GM18508 (cell line): ENCODE data around the gene WDR27.
"Not testable (repeated sequence)": the region's sequence is repeated elsewhere in the genome, so short reads cannot be mapped to it uniquely, and the experiment has no call there.

Source experiments
- ATAC-seq: cut with Tn5 transposase; IDR thresholded peaks from one replicate; pipeline ENCODE4 v1.9.1; 2021; ENCODE audit warnings: moderate number of reproducible peaks; ENCODE audit not compliant: insufficient read depth, unreplicated experiment

Gene WDR27

DNA sequence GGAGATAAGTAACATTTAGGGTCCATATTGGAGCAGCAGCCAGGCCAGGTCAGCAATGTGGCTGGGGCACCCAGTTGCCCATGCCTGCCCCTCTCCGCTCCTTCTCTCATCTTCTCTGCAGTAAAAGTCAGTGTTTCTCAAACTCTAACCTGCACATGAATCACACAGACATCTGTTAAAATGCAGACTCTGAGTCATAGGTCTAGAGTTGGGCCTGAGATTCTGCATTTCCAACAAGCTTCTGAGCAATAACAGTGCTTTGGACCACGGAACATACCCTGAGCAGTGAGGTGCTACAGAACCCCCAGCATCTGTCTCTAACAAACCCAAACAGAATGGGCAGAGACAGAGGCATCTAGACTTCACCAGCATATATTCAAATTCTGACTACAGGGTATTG is 12.3 kb upstream of the WDR27 start:
- ATAC-seq: no peak

DNA sequence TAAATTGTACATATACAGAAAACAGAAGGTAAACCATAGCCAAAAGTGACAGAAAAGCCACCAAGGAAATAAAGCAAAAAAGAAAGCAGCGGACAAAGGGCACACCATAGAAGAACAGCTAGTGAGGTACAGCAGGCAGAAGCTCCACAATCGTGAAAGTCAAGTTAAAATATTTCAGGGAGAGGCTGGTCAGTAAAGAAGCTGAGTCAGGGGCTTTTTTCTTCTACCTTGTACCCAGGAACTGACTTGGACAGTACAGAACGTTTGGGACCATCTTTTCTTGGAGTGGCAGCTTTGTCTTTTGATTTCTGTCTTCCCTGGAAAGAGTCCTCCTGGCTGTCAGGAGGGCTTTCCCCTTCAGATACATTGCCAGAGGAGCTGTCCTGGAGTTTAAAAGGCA is 8.2 kb upstream of the WDR27 start:
- ATAC-seq: no peak

DNA sequence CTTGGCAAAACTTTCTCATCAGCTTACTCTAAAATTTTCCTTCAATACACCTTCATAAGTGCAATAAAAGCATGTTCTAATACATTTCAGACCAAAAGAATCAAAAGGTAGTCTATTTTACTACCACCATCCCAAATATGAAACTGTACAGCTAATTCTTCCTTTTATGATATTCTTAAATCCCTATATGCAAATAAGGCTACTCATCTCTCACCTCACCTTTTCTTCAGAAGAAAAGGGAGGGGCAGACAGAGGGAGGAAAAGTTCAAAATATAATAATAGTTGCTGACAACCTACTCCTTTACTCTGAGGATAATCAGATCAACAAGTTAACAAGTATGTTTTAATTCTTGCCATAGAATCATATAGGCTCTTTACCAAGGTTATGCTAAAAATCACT is 7.5 kb upstream of the WDR27 start:
- no peak for ATAC-seq

DNA sequence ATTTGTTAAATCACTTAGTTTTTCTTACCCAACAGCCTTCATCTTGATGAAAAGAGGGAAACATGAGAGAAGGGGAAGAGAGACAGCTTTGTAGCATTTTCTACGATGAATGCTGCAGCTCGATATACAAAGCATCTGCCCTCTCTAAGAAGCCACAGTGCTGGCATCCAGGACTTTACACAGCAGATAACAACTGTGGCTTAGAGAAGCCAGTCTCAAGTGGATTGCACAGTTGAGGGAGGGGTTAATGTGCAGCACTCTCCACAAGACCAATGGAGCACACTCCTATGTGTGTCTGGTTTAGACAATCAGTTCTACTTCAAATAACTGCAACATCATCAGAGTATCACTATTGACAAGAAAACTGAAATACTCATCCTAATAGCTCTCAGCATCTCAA is 5.9 kb upstream of the WDR27 start:
- ATAC-seq: no peak

DNA sequence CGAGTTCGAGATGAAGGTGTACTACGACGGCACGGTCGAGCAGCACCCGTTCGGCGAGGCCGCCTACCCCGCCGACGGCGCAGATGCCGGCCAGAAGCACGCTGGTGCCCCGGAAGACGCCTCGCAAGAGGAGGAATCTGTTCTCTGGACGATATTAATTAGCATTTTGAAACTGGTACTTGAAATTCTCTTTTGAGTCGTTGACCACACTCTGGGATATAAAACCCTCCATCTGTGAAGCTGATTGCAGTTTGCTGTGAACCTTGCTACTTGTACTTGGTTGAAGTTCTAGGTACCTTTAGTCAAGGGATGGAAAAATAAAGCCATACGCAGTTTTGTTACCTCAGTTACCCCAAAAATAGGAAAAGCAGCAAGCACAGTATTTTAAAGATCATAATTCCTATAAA is 1.0 kb upstream of the WDR27 start:
- no peak for ATAC-seq

DNA sequence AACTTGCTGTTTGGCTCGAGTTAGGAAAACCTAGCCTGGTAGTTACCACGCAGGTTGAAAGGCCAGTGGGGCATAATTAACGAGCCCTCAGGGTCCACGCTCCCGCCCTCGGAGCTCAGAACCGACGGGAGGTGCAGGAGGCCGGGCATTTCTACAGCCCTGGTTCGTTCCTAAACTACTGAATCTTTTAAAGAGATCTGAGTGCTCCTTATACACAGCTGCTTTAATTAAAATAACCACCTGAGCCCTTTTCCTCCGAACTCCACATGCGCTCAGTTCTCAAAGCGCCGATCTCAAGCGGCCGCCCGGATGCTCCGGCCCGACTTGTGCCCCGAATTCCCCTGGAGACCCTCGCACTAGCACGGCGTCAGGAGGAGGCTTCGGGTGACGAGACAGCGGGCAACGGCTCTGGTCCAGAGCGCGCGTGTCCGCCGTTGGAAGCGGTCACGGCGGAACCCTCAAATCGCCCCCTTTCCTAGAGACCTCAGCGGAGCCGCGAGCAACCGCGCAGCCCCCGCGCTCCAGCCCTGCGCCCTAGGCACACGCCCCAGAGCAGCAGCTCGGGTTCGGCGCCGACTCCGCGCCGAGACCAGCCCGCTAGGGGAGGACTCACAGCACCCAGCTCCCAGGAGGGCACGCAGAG is 397 bp downstream of the WDR27 start:
- no peak for ATAC-seq

DNA sequence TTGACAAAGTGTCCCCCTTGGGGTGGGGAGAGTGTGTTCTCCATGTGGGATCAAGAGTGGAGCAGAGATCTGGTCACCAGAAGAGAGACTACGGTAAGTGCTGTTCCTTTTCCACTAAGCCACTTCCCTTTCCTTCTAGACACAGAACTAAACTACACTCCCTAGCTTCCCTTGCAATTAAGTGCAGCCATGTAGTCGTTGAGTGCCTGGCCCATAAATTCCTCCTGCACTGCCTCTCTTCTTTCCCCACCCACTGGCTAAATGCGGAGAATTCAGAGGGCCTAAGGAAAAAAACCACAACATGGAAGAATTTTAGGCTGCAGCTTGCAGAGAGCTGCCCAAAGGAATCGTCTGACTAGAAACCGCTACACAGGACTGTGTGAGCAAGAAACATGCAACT is 1.5 kb downstream of the WDR27 start:
- no peak for ATAC-seq

DNA sequence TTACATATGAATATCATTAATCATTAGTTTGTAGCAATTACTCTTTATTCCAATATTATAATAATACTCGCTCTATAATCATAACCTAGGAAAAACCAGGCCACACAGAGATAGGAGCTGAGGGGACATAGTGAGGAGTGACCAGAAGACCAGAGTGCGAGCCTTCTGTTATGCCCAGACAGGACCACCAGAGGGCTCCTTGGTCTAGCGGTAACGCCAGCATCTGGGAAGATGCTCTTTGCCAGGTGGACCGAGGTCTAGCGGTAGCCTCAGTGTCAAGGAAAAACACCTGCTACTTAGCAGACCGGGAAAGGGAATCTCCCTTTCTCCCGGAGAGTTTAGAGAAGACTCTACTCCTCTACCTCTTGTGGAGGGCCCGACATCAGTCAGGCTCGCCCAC is 4.7 kb downstream of the WDR27 start:
- ATAC-seq: not testable (repeated sequence)

DNA sequence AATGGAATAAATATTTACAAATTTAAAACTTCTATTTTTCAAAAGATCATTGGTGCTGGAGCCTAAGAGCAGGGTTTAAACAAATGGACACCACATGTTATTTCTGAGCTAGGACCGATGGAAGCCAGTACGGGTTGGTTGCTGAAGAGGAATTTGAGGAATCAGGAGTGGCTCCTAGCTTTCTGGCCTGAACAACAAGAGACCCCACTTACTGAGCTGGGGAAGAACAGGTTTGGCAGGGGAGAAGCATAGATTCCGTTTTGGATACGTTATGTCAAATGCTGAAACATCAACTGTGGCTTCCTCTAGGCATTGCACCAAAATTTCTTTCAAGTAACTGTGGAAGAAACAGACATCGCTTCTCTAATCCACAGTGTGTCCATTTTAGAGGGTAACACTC is 6.7 kb downstream of the WDR27 start:
- ATAC-seq: no peak

DNA sequence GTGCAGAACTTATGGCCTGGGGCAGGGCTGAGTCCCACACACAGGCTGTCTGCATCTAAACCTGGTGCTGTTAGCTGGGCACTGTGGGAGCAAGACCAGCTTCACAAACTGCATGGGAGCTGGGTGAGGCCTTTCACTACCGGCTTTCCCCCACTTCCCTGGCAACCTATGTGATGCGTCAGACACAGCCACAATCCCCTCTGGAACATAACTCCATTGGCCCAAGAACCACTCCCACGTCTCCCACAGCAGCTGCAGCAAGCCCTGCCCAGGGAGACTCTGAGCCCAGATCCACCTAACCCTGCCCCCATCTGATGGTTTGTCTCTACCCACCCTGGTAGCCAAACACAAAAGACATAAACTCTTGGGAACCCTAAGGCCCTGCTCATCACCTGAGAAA is 9.3 kb downstream of the WDR27 start:
- ATAC-seq: no peak

DNA sequence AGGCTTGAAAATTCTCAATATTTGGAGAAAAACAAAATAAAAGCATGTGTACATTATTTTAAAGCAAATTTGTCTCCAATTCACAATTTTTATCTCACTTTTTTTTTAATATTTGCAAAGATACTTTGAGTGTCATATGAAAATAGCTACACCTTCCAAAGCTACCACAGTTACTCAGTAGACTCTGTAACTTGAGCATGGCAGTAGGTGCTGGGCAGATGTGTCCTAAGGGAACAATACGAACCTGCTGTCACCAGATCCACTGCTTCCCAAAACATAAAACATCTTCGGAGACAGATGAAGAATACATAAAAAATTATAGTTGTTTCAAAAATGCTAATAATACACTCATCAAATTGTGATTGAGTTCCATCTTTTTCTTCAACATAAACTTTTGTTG is 10.6 kb downstream of the WDR27 start:
- ATAC-seq: no peak

DNA sequence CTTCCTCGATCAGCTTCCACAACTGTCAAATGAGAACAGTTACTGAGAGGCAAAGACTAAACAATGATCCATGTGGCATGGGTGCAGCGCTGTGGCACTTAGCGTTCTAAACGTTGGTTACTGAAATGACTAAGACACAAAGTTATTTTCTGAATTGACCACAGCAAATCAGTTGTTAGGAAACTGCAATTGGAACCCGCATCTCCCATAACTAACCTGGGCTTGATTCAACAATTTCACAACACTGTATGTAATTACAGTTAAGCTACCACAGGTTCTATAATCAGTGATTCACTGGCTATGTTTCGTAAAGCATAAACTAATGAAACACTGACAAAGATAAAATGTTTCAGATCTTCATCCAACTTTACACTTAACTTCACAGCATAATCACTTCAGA is 12.5 kb downstream of the WDR27 start:
- no peak for ATAC-seq

DNA sequence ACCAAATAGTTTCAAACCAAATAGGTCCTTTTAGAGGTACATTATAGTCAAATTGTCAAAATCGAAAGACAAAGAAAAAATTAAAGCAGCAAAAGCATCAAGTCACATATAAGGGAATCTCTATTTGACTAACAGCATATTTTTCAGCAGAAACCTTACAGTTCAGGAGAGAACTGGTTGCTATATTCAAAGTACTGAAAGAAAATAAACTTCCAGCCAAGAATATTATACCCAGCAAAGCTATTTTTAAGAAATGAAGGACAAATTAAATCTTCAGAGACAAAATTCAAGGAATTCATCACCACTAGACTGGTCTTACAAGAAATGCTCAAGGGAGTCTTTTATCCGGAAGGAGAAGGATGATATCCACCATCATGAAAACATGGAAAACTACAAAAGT is 16.0 kb downstream of the WDR27 start:
- no peak for ATAC-seq

DNA sequence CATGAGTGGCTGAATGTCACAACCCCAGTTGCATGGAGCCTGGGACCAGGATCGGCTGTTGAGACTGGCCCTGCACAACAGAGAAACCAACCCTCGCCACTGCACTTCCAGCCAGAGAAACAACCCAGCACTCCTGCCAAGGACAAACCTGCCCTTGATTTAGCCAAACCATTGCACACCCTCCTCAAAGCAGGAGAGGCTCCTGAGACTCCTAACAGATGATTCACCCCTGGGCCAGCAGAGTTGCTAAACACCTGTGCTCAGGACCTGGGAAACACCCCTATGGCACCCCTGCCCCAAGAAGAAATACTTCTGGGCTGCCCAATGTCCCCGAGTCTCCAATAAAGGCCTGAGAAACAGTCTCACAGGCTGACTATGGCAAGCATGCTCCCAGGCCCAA is 17.8 kb downstream of the WDR27 start:
- no peak for ATAC-seq

DNA sequence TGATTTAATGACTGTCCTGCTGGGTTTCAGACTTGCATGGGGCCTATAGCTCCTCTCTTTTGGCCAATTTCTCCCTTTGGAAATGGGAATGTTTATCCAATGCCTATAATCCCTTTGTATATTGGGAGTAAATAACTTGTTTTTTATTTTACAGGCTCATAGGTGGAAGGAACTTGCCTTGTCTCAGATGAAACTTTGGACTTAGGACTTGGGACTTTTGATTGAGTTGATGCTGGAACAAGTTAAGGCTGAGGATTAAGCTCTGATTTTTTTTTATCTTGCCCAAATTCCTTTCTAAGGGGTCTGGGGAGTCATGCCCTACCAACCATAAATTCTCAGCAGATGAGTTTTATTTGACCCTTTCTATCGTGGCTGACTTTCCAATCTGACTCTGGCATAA is 23.5 kb downstream of the WDR27 start:
- no peak for ATAC-seq

DNA sequence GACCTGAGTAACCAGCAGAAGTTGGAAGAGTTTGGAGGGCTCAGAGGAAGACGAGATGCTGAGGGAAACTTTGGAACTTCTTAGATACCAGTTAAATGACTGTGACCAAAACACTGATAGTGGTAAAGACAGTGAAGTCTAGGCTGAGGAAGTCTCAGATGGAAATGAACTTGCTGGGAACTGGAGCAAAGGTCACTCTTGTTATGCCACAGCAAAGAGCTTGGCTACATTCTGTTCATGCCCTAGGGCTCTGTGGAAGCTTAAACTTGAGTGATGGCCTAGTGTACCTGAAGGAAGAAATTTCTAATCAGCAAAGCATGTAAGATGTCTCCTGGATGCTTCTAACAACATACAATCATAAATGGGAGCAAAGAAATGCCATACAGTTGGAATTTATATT is 24.7 kb downstream of the WDR27 start:
- ATAC-seq: no peak

DNA sequence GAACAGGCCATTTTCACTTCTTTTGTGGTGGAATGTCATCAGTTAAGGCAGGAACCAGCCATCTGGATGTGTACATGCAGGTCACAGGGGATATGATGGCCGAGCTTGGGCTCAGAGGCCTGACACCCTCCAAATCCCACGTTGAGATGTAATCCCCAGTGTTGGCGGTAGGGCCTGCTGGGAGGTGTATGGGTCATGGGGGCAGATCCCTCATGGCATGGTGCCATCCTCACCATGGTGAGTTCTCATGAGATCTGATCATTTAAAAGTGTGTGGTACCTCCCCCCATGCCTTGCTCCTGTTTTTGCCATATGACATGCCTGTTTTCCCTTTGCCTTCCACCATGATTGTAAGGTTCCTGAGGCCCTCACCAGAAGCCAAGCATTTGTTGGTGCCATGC is 26.8 kb downstream of the WDR27 start:
- no peak for ATAC-seq

DNA sequence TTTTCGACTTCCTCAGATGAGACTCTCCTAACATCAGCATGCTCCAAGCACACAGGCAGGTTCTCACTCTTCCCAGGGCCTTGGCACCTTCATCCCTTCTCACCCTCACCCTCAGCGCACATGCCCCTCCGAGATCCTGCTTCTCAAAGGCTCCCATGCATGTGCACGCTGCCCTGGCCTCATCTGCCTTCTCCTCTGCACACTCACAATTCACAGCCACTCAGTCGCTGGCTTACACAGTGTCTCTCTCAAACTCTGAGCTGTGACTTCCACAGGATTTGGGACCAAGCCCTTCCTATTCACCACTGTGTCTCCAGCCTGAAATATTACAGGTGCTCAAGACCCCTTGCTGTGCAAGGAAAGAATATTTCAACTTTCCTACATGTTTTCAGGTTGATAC is 30.3 kb downstream of the WDR27 start:
- ATAC-seq: no peak

DNA sequence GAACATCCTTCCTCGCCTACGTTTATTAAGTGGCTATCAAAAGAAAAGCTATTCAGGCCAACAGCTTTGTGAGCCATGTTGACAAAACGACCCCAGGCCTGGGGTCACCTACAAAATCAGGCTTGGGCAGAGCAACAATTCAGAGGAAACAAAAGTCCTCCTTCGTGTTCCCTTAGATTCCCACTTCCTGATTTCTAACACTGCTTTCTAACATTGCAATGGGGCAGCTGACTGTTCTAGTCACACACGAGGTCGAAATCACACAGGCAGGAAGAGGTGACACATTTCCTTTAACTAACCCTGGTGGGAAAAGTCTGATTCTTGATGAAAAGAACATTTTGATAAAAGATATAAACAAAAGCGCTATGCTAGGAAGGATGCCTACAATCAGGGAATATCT is 31.9 kb downstream of the WDR27 start:
- no peak for ATAC-seq

DNA sequence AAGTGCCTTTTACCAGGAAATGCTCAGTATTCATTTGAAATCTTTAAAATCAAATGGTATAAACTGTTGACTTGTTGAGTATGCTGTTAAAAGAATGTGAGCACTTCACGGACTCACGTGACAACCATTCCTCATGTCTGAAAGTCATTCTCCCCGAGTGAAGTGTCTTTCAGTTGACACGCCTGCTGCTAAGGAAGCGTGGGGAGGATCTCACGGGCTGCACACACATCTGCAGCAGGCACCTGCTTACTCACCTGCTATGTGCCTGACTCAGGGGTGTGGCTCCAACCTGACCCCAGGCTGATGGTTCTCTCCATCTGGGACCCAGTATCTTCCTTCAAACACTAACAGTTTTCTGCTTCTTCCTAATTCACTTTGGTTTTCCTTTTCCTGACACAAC is 32.7 kb downstream of the WDR27 start:
- ATAC-seq: no peak

DNA sequence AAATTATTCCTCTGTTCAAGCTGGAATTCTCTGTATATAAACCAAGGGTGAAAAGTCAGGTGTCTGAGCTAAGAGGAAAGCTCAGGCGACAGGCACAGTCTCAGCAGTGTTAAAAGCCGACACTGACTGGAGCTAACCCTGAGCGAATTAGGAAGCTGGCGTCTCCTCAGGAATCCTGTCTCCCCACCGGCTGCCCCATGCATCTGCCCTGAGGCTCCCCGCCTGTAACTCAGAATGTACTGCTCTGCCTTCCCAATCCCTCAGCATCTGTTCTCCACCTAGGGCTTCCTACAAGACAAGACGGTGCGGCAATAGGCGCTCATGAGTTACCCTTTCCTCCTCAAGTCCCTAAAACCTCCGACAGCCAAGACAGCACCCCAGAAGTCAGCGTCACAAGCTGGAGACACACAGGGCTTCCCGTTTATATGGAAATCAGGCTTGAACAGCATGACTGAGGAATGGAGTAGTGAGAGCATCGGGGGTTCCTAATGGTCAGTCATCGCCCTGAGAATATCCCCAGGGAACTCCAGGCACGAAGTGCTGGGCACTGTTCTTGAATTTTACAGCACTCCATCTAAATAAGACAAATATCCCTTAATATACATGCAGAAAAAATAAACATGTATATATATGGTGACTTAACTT is 33.5 kb downstream of the WDR27 start:
- no peak for ATAC-seq

DNA sequence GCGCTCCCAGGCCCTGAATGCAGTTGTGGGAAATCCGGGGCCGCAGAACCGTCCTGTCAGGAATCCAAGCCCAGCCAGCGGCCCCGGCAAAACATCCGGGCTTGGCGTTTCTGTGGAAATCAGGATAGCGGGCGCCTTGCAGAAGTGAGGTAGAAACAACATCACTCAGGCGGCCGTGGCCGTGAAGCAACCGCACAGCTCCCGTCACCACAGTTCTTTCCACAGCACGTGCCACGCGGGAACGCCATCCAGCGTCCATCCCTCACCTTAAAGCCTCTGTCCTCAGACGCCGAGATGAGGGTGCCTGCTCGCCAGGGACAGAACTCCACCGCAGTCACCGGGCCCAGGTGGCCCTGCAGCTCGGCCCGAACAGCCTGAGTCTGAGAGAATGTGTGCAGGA is 34.1 kb downstream of the WDR27 start:
- no peak for ATAC-seq

DNA sequence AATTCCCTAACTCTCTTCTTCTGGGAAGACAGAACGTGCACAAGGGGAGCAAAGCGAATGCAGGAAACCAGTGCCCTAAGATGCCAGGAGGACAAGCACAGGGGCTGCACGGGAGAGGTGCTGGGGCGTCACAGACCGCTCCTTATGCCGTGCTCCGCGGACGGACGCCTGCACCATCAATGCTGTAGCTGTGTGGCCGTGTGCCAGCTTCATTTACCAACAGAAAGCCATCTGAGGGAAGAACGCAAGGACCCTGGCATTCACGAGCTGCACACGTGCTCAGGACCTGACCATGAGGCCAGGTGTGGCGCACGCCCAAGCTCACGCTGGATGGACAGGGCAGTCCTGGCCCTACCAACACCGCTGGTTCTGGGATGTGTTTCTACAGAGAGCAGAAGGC is 35.4 kb downstream of the WDR27 start:
- no peak for ATAC-seq
